Activated T-cell treated with anti-CD3 and anti-CD28 coated beads, Interleukin-2, amount 50 U/mL, for 1 hour (primary cell): Measurements from ENCODE around the gene DYNLT2.

Source experiments
- DNase-seq: peaks from one replicate; pipeline ENCODE4 v3.0.0-alpha.2; 2020

DYNLT2 gene, protein sequence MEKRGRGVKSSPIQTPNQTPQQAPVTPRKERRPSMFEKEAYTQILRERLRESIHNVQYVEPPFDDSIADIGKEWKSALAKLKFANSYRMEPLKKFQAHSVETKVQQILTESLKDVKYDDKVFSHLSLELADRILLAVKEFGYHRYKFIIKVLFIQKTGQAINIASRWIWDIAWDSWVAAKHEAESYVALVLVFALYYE

DNA sequence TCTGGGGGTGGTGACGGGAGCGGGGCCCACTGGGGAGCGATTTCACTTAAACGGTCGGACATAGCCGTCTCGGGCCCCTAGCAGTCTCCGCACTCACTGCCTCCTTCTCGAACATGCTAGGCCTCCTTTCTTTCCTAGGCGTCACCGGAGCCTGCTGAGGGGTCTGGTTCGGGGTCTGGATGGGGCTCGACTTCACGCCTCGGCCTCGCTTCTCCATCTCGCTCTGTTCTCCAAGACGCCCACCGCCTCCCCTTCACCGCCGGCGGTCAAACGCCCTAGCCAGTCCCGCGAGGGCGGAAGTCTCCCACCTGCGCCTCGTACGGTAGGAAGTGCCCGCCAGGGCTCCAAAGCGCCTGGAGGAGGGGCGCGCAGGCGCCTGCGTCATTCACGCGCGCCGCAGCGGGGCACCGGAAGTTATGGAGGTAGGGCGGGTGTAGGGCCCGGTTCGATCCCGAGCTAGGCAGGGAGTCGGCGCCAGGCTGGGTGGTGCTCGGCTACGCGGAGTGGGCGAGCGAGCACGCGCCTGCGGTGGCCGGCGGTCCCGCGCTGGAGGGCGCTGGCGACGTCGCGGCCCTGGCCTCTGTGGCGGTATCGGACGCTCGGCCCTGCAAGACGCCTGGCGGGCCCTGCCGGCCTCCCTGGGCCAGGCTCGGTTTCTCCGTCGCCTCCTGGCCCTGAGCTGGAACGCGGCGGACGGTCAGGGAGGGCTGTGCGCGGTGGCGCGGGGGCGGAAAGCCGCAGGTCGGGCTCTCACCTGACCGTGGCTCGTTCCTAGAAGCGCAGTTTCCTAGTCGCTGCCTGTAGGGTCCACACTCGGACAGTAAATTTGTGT is at the start of gene DYNLT2, which contains the start of gene ERMARD:
DYNLT2 (minus strand) TSS at position 331 of the 832 bp plus-strand sequence; CDS start at position 217, 114 bp downstream.
ERMARD (plus strand) TSS at position 381 of the 832 bp plus-strand sequence; CDS start at position 417, 36 bp downstream.
- DNase-seq, result peak; percentile 98

DNA sequence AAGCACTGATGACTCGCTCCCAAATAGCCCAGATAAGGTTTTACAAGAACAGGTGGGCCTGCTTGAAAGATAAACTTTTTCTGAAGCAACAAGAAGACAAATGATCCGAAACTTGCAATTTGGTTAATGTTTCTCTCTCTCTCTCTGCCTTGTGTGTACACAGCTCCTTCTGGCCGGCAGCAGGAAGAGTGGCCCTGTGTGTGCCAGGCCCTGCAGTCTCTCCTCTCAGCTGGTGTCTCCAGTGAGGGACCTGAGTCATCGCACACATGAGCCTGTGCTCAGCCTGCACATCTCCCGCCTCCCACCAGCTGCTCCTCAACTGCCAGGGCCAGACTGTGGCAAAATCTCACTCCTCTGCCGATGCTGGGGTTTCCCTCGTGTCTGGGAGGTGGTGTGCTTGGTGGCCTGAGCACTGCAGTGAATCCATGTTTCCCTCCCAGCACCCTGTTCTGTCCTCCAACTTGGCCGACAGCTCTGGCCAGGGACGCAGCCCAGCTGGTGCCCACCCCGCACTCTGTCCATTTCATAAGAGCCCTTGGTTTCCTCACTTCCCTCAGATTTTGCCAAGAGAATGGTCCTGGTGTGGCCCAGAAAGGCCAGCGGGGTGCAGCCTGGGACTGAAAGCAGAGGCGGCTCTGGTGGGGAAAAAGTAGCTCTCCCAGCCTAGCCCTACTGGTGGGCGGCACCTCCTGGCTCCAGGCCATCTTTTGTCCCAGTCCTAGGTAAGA is 49.5 kb upstream of the DYNLT2 start:
- DNase-seq, result peak; percentile 13

DNA sequence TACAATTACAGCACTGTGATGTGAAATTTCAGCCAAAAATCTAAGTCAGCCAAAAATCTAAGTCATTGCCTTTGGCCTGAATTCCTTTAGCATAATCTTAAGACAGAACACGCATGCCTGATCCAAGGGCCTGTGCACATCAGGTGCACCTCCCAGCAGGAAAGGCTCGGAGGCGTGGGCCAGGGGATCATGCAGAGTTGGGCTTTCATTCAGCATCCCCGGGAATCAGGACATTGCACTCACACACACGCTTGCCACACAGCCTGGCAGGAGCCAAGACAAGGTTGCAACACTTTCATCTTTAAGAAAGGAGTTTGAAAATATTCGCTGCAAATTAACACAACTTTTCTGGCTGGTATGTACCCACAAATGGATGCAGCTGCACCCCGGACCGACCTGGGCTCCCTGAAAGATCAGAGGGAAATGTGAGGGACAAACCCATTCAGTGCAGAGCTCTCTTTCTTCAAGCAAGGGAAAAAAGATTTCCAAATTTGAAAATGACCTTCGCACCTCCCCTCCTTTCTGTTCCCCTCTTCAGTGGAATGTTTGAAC is 48.8 kb upstream of the DYNLT2 start:
- DNase-seq, result no peak

DNA sequence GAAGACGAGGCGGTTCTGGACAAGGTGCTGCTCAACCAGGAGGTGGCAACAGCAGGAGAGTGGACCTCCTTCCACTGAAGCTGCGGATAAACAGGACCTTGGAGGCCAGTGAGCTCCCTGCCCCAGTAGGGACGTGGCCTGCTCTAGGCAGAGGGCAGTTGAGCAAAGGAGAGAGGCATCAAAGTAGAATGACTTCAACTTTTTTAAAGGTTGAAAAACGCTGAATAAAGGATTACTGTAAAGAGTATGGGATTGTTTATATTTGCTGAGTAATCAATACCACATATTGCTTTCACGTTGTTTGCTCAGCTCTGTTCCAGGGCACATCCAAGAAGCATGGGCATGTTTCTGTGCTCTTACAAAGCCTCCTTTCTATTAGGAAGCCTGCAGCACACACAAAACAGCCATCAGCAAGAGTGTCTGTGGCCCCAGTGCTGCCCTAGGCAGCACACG is 48.1 kb upstream of the DYNLT2 start:
- DNase-seq, result no peak

DNA sequence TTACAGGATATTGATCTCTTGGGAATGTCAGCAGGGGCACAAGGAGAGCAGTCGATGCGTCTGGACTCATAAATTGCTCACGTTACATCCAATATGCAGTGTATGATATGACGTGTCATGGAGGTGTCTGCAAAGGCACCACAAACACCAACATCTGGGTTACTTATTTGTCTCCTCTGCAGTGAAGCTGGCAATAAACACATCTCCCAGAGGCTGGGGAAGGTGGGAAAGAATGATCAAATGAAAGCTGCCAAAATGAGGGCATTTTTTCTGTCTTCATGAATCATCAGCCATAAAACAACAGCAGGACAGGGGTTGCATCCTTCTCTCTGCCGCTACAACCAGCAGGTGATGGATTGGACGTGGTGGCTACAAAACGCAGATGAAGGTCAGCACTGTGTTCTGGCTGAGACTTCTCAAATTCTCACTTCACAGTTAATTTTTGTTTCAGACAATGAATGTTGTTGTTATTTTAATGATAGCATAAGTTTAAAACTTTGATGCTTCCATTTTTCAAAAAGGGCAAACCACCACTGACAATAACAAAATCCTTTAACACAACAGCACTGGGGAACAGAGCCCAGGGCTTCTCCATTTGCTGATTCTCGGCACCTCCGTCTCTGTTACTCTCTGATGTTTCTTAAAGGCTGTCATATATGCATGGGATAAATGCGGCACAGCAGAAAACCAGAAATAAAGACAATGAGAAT is 47.5 kb upstream of the DYNLT2 start:
- DNase-seq, result no peak

DNA sequence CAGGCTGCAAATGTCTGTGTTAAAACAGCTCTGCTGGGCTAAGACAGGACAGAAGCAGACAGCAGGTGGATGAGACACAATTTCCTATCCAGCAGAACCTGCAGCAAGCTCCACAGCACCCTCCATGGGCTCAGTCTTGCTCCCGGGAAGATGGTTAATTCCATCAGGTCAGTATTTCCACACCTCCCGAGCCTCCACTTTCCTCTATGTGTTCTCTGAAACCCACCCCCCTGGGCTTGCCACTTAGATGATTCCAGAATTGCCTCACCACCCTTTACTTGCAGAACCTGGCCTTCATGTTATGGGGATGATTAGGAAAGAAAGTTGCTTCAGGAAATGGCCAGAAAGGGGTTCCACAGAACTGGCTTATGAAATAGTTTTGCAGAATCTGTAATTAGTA is 43.8 kb upstream of the DYNLT2 start:
- no peak for DNase-seq

DNA sequence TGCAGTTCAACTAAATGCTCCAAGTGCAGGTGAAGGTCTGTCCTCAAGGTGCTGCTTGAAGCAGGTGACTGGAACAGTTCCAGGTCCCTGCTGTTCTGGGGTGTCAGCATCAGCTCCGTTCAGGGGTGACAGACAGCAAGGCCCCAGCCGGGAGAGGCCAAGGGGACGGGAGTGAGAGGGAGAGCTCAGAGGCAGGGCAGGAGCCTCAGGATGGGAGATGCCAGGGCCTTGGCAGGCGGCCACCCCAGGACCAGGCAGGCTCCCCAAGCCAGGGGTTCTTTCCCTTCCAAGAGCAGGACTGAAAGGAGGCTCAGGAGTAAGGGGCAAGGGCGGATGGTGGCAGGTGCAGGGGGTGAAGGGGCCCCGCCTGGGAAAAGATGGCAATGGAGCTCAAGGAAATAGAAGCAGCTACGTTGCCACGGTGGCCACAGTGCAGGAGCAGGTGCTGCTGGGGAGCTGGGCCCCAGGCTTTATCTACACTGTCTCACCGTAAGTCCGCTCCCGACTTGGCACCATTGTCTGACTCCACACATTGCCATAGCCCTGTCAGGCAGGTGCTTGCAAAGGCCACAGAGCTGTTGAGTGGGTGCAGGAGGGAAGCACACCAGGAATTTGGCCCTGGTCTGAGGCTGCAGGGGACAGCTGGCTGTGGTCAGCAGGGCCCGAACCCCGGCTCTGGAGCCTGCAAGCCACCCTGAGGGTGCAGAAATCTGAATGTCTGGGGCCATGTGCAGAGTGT is 43.1 kb upstream of the DYNLT2 start:
- DNase-seq, result no peak

DNA sequence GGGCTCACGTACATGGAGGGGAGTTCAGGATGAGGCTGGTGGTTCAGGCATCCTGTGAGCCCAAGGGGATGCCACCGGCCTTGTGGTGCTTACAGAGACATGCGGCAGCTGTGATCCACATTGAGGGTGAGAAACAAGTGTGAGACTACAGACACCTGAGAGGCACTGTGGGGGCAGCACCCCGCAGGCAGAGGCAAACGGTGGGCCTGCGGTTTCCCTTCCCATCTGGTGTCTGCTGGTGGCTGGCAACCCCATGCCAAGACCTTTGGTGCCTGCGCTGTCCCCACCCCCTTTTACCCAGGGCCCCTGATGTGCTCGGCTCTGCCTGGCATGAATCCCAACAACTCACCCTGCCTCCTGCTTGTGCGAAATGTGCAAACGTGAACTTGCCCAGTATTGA is 42.0 kb upstream of the DYNLT2 start:
- DNase-seq, result no peak

DNA sequence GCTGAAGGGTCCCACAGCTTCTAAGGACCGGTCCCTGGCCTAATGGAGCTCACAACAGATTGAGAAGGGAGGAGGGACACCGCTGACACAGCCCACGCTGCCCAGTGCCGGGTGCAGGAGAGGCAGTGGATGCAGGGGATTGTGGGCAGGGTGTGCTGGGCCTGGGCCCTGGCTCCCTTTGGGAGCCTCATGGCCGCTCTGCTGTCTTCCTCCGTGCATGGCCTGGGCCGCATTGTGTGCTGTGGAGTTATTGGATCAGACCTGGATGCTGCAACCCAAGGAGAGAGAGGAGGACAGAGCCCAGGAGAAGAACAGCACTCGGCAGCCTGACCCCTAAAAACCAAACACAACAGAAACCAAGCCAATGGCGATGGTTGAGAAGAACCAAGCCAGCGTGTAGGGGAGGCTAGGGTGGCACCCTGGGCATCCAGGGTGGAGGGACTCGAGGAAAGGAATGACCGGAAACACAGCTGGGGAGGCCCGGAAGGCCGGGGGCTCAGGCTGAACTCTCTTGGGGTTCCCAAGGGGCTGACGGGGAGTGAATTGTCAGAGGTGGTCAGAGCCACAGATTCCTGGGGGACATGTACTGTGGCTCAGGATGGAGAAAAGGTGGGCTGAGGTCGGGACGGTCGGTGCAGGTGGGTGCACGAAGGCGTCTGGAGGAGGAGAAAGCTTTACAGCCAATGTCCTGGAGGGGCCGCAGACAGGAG is 41.1 kb upstream of the DYNLT2 start:
- no peak for DNase-seq

DNA sequence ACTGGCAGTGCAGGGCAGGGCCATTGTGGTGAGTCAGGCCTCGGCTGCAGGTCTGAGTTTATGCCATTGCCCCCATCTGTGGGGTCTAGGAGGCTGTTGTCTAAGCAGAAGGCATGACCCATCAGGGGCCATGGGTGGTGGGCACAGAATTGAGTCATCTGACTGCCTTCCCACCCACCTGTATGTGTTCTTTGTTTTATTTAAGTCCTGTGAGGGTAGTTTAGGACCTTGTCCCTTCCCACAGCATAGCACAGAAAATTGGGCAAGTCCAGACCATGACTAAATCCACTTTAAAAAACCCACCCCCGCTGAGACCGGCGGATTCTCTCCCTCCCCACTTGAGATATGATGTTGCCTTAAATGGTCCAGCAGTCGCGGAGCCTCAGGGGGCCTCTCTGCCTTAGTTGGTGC is 40.4 kb upstream of the DYNLT2 start:
- DNase-seq, result no peak

DNA sequence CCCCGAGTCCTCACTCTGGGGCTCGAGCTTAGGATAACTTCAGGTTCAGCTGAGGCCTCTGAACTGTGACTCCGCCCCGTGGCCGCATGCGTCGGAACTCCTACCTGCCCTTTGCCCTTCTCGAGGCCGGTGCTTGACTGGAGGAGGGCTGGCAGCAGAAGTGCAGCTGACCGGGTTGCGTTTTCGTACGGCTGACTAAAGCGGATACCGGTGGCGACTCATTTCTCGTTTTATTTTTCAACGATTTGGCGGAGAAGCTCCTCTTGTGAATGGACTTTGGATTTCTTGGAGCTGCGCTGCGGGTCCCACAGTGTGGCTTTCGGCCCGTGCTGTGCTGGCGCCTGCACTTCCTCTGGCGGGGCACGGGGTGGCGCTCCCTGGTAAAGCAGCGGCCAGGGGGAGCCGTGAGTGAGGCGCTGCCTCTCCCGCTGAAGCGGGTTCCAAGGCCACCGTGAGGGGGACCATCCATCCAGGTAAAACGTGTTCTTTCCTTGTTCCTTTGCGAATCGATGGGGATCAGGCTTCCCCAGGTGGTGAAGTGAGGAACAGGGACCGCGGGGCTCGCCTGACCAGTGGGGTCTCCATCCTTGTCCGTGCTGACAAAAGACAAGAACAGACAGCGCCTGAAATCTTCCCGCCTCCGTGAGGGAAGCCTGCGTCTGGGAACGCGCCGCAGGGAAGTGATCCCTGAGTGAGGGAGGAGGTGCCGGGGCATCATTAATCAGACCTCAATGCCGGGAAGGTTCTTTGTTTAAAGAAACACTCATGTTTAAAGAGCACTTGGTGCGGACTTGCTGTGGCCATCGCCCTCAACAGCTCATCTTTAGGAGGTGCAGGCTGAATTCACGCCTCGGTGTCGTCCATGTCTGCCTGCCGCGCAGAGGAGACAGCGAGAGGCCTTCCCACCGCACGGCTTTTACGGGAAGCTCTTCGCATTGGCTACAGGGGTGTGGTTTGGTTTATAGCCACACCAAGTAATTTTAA is 38.9 kb upstream of the DYNLT2 start:
- DNase-seq, result peak; percentile 80

DNA sequence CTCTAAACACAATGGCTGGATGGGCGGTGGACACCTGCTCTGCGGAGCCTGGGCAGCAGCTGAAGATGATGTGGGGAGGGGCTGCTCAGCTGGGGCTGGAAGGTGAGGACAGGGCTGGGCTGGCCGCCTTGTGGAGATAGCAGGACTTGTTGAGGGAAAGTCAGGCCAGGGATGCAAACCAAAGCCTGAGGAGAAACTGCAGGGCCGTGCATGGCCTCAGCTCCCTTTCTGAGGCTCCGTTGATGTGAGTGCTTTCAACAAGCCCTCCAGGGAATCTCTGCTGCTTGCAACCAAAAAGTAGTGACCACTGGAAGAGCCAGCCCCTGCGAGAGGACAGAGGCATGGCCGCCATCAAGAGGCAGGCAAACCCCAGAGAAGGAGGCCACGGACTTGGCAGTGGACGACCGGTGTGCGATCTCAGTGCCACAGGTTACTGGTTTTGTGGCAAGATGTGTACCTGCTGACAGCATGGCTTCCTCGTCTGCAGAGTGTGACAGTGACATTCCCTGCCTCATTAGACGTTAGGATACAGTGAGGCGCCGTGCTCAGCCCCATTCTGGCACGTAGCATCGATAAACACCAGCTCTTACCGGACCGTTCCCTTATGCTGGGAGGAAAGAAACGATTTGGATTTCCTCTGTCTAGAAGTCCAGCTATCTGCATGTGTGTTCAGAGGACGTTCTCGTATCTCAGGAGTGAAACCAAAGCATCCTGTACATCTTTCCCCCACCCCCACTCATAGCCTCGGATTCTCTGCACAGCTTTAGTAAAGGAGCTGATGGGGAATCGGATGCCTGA is 38.0 kb upstream of the DYNLT2 start:
- DNase-seq, result no peak

DNA sequence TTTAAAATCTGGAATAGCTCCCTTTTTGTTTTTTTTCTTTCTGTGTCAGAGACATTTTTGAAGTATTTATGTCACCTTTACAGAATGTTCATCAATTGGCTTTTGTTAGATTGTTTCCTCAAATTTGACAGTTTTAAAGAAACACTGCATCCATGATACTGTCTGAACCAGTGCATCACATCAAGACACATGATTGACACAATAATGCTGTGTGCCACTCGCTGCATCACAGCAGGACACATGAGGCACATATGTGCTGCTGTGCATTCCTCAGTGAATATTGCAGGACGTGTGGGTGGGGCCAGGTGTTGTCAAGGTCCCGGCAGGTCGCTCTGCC is 37.4 kb upstream of the DYNLT2 start:
- no peak for DNase-seq

DNA sequence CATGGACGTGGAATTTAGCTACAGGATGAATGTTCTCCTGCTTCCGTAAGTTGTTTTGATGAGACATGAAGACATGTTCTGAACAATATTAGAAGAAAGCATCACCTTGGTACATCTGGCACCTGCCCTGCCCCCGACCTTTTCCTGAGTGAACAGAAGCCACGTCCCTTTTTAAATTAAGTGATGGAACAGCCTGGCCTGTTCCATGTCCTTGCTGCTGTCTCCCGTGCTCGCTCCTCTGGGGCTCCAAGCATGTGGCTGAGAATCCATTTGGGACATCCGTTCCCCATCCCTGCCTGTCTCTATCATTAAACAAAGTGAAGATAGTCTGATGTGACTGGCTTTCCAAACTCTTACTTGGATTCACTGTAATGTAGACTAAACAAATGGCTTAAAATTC is 36.4 kb upstream of the DYNLT2 start:
- no peak for DNase-seq

DNA sequence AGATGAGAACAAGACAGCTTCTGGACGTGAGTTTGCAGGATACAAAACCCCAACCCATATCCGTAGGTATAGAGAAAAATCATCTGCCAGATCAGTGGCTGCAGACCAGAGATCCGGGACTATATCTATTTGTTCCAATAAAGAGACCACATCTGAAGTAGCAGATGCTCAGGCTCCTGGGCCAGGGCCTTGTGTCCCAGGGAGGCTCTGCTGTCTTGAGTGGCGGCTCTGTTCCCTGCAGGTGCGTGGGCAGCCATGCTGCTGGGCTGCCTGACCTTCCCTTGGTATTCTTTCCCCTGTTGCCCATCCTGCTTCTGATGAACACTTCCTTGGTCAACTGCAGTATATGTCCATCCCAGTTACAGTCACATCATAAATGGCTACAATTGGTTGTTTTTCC is 35.0 kb upstream of the DYNLT2 start:
- no peak for DNase-seq

DNA sequence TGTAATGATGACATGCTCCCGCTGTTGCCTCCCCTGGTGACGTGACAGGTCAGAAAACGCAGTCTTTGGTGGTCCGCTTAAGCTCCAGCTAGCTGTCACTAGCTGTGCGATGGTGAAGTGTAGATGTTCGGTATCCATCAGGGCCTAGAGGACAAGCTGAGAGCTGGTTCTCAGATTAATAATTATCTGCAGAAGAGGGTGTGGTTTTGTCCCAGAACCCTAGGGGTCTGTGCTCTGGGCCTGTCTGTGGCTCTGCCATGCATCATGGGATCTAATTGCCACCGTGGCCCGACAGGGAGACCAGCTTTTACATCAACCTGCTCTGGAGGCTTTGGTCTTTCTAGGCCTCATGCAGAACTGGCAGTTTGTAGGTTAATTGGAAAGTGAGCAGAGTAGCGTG is 34.2 kb upstream of the DYNLT2 start:
- DNase-seq, result no peak

DNA sequence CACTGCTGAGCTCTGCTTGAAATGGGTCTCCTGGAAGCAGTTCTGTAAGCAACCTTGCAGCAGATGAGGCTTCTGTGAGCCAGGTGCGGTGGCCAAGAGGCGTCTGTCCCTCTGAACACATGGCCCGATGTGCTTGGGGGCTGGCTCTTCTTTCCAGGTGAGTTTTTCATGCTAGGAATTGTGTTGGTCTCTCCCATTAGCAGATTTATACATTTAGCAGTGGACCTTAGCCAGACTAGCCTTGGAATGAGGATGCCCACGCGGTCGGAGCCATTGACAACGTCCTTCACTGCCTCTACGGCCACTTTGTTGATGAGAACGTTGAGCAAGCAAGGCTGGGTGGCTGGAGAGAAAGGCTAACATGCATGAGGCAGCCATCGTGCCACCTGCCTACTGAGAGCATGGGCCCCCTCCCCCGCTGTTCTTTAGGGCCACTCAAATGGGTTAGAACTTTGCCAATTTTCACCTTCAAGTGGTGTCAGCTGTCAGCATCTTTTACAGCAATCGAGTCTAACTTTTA is 33.5 kb upstream of the DYNLT2 start:
- DNase-seq, result no peak

DNA sequence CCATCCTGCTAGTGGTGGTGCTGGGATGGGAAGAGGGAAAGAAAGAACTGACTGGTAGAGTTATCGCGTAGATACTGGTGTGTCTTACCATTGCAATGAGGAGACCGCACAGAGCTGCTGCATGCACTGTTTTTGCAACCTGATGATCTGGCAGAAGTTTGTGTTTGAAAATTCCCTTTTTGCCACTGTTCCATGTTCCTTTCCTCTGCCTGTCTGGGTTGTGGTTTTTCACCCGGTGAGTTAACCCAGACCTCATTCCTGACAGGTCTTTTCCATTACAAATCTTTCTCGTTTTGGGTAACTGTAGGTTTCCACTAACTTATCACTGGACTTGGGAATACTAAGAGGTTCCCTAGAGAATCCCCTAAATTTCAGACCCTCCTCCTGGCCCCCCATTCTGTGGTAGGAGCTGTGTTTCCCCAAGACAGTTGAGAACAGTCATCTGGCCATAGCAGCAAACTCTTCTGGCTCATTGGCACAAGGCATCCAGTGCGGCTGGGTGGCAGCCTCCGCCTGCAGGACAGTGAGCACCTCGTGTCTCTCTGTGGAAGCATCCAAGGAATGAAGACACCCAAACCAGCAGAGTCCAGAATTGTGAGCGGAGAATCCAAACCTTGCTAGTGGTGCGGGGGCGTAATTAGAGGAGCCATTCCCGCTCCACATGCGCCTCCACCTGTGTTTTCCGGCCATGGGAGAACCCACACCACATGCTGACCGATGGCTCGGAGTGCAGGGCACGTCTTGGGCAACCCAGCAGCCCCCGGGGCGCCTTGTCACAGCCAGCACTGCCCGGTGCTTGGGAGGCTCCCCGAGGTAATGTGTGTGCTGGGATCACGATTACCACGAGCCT is 32.8 kb upstream of the DYNLT2 start:
- DNase-seq, result no peak
